NK-92 (cell line): ENCODE data around the gene NDUFA7.
"Not testable (repeated sequence)": the region's sequence is repeated elsewhere in the genome, so short reads cannot be mapped to it uniquely, and the experiment has no call there.

Experiments
- DNase-seq: peaks from one replicate; lab custom pipeline; 2025; ENCODE audit not compliant: unreplicated experiment; lab: John Stamatoyannopoulos, UW

Gene NDUFA7

DNA sequence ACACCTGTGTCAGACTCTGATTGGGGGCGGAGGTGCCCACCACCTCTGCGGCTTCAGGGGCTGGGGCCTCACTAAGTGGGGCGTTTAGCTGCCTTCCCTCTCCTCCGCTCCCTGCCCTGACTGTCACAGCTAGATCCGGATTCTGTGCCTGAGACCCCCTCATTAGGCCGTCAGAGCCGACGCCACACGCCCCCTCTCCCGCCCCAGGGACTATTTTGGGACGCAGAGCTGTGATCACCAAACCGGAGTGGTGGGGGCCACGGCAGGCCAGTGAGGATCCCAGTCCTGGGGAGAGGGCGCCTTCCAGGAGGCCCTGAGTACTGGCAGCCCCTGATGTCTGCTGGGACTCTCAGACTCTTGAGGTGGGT, 21.1 kb upstream of the NDUFA7 start:
- DNase-seq: no peak

DNA sequence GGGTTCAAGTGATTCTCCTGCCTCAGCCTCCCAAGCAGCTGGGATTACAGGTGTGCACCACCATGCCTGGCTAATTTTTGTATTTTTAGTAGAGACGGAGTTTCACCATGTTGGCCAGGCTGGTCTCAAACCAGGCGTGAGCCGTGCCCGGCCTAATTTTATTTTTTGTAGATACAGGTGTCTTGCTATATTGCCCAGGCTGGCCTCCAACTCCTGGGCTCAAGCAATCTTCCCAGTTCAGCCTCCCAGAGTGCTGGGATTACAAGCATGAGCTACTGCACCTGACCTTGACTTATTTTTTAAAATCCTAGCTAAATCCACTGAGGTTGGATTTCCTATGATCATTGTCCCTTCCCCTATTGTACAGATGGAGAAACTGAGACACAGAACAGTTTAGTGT, 20.3 kb upstream of the NDUFA7 start:
- DNase-seq: not testable (repeated sequence)

DNA sequence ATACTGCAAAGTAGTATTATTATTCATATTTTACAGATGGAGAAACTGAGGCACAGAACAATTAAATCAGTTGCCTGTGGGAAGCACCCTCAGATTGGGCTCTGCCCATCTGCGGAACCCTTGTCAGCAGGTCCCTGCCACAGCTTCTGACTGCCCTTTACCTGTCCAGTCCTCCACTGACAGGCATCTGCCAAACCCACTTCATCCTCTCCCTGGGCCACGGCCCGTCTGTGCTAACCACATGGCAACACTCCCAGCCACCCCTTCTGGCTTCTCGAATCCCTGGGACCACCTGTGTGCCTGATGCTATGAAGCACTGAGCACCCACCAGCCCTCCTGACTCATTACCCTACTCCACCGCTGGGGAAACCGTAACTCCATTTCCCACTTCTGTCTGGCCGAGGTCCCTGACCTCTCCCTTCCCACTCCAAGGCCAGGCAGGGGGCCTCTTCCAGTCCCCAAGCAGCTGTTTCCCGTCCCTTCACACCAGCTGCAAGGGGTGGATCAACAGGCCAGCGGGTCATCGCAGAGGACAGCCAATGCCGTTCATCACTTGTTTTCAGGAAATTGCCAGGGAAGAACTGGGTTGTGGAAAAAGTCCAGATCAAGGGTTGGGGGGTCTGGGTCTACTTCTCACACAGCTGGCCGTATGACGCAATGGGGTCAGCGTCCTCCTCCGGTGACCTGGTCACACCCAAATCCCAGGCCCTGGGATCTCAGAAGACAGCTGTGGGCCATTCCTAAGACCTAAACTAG, 19.3 kb upstream of the NDUFA7 start:
- DNase-seq: no peak

GRCh38 chr19:8338835-8339234, 17.7 kb upstream of the NDUFA7 start:
- no peak for DNase-seq

DNA sequence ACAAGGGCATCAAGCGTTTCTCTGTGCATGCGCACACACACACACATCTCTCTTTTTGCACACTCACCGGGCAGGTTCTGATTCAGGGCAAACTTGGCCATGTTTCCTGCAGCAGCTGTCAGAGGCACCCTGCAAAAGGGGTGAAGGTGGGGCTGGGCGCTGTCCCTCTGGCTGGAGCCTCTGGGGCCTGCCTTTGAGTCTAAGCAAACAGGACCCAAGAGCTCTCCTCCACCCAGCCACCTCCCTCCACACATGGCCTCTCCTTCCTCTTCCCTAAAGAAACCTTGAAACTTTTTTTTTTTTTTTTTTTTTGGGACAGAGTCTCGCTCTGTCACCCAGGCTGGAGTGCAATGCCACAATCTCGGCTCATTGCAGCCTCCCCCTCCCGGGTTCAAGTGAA, 16.6 kb upstream of the NDUFA7 start:
- no peak for DNase-seq

DNA sequence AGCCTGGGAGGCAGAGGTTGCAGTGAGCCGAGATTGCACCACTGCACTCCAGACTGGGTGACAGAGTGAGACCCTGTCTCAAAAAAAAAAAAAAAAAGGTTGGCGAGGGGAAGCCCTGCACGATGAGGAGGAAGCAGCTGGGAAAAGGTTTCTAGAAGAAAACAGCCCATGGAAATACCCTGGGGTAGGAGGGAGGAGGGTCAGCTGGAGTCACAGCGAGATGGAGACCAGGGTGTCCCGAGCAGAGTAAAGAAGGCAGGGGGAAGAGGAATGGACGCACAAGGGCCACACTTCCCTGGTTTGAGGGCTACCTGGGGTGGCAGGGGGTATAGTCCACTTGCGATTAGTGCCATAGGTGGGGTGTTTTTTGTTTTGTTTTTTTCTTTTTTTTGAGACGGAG, 15.5 kb upstream of the NDUFA7 start:
- DNase-seq: no peak

- DNase-seq: no peak
Measured at GRCh38 chr19:8336072-8336569, 14.9 kb upstream of the NDUFA7 start.

- no peak for DNase-seq
Measured at GRCh38 chr19:8335343-8336071, 14.3 kb upstream of the NDUFA7 start.

- no peak for DNase-seq
Measured at GRCh38 chr19:8334458-8335342, 13.5 kb upstream of the NDUFA7 start.

DNA sequence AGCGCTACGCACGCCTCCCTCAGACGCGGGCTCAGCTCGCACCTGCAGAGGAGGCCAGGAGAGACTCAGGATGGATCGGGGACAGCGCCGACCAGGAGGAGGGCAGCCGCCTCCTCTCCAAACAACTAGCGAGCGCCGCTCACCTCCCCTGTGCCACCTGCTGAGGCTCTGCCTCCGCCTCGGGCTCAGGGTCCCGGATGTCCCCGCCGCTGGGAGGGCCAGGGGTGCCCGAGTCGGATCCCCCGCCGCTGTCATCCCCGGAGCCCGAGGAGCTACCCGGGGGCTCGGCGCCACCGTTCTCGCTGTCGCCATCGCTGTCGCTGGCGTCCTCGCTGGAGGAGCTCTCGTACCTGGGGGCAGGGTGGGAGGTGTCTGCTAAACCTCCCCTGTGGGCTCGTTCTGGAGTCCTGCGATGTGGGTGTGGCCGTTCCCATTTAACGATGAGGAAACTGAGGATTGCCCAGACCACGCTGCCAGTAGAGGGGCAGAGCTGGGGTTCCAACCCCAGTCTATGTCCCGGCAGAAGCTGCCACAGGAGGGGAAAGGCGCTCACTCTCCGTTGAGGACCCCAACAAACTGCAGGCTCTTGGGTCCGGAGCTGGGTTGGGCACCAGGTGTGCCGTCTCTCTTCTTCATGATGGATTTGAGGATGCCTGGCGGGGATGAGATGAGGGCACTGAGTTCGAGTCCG, 12.7 kb upstream of the NDUFA7 start:
- no peak for DNase-seq

GRCh38 chr19:8332976-8333766, 12.0 kb upstream of the NDUFA7 start:
- DNase-seq: no peak

DNA sequence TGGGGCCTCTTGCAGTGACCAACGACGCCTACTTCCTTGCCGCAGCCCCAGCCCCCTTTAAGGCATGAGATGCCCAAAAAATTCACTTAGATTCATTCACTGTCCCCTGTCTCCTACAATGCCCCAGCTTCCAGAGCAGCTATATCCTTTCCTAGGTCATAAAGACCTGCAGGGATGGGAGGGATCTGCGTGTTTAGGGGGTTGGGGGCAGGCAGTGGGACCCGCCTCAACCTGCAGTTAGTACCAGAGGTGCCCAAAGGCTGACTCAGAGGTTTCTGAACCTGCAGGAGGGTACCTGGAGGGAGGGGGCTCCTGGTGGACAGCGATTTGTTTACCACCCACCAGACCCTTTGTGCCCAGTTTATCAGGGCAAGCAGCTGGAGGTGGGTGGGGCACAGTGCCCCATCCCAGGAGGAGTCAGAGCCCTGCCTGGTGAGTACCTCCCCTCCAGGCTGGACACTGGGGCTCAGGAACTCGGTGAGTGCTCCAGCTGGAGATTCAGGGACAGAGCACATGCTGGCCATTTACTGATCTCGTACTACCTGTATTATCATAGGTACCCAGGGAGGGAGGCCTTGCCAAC, 10.2 kb upstream of the NDUFA7 start:
- no peak for DNase-seq

- DNase-seq: no peak
Measured at GRCh38 chr19:8329996-8330395, 8.8 kb upstream of the NDUFA7 start.

GRCh38 chr19:8325454-8325853, 4.3 kb upstream of the NDUFA7 start:
- DNase-seq: no peak

GRCh38 chr19:8324186-8325050, 3.2 kb upstream of the NDUFA7 start:
- DNase-seq: no peak

DNA sequence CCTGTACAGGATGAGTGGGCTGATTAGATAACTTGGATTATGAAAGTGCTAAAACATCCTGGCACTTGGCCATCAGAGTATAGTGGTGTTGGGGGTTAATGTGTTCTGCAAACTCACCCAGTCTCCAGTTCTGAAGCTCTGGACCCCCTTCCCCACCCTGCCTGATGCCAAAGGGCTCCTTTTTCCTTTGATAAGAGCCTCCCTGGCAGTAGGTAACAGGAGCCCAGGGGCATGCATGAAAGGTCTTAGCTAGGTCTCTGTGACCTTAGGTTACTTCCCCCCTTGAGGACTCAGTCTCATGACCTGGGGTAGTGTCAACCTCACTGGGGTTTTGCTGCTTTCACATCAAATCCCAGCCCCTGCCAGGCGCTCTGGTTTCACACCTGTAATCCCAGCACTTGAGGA, 2.6 kb upstream of the NDUFA7 start:
- DNase-seq: no peak

DNA sequence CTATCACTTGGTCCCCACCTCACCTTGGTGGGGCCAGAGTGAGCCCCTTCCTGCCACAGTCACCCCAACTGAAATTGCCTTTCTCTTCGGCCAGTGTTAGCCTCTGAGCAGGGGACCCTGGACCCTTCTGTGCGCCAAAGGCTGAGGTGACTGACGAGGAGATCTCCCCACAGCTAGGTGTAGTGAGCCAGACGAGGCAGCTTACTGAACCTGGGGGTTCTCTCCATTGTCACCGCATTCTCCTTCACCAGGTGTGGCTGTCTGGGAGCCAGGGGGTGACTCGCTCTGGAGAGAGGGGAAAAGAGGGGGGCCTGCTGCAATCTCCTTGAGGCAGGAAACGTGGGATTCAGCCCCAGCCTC, 1.4 kb upstream of the NDUFA7 start:
- no peak for DNase-seq

DNA sequence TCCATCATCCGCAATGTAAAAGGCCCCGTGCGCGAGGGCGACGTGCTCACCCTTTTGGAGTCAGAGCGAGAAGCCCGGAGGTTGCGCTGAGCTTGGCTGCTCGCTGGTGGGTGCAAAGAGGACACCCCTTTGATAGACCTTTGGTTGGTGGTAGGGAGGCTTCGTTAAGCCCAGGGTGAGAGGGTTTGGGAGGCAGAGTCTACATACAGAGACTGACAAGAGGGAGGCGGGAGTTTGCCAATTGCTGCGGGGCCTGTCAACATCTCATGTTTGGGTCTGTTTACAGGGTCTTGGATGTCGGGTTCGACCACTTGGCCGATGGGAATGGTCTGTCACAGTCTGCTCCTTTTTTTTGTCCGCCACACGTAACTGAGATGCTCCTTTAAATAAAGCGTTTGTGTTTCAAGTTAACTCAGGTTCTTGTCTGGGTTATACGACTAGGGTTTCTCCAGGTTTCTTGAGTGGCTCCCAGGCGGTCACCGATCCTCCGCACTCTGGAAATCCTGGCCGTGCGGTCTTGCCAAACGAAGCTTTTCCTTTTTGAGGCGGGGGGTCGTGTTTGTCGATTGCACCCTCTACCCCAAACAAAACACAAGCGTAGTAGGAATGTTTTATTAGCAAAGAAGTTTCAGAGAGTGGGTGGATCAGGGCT, 937 bp upstream of the NDUFA7 start:
- DNase-seq: no peak
